OCI-M2 (cell line): ENCODE data around the gene TRDMT1.

Experiments used
- DNase-seq: peaks from one replicate; lab custom pipeline; 2025; ENCODE audit not compliant: unreplicated experiment; lab: John Stamatoyannopoulos, UW

TRDMT1 gene

GRCh38 chr10:17179002-17179401 lies 22.5 kb downstream of the TRDMT1 start:
- DNase-seq = no peak

- DNase-seq = no peak
These were observed 23.5 kb downstream of the TRDMT1 start for GRCh38 chr10:17178006-17178405.

GRCh38 chr10:17177014-17177413 lies 24.5 kb downstream of the TRDMT1 start:
- no peak for DNase-seq

- no peak for DNase-seq
These were observed 25.4 kb downstream of the TRDMT1 start for GRCh38 chr10:17176091-17176490.

DNA sequence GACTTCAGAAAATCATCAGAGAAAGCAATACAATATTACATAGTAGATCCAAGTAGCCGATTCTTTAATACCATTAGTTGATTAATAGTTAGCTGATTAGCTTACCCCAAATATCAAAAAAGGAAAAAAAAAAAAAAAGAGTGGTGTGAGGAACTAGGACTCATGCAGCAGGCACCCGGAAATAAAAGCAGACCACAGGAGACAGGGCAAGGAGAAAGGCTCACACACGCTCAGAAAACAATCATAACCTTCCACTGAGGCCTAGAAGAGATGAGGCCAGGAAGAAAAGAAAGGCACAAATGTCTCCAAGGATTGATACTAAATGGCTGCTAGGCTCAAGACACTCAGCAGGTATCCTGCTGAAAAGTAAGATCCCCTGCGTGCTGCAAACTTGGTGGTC lies 25.9 kb downstream of the TRDMT1 start:
- DNase-seq = no peak

DNA sequence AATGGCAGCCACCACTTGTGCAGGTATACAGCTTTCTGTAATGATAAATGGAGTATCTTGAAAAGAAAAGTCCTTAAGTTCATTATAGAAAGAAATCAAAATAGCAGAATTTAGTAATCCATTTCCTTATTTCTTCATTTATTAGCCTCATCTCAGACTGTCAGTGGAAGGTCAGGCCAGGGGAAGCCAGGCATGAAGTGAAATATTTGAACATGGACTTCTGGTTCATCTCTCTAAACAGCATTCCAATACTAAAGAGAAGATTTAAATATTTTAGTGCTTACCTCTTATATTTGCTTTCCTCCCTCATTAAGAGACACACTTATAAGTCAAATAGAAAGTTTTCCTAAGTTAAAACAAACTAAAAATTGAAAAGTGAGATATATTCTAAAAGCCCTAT lies 26.8 kb downstream of the TRDMT1 start:
- DNase-seq = no peak

- DNase-seq = no peak
These were observed 30.3 kb downstream of the TRDMT1 start for GRCh38 chr10:17171141-17171641.

GRCh38 chr10:17169803-17170202 lies 31.7 kb downstream of the TRDMT1 start:
- DNase-seq = no peak

GRCh38 chr10:17166699-17167098 lies 34.8 kb downstream of the TRDMT1 start:
- DNase-seq = no peak

GRCh38 chr10:17162828-17163227 lies 38.6 kb downstream of the TRDMT1 start:
- DNase-seq = no peak

GRCh38 chr10:17161775-17162174 lies 39.7 kb downstream of the TRDMT1 start:
- DNase-seq = no peak

DNA sequence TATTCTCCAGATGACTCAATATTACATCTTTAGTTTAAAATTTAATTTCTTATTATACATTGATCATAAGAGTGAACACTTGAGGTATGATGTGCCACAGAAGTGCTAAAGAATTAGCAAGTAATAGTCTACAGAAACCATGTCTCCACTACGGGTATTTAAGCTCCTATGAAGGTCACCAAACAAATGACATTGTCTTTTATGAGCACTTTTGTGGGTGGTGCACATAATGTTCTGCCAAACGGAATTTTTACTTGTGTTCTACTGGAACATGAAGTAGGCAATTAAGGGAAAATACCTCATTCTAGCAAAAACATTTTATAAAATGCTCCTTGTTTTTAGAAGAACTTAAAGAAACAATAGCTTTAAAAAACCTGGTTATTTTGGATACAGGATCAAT lies 44.4 kb downstream of the TRDMT1 start:
- DNase-seq = no peak

- DNase-seq = no peak
These were observed 45.6 kb downstream of the TRDMT1 start for GRCh38 chr10:17155826-17156225.

- DNase-seq = no peak
These were observed 47.4 kb downstream of the TRDMT1 start for GRCh38 chr10:17154116-17154515.

DNA sequence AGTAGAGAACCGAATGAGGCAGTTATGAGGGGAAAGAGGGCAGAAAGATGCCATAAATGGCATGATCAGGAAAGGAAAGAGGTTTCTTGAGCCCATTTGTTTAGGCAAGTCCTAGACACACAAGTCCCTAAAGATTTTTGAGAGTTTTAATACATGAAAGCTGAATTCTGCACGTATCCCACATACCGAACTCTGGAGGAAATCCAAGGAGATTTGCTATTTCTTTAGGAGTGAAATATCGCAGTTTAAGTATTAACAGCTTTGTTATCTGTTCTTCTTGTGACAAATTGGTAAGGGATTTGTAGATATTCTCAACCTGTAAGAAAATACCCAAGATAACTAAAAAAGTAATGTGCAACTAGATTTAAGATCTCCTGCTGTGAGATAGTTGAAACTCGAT lies 48.2 kb downstream of the TRDMT1 start:
- DNase-seq = no peak

DNA sequence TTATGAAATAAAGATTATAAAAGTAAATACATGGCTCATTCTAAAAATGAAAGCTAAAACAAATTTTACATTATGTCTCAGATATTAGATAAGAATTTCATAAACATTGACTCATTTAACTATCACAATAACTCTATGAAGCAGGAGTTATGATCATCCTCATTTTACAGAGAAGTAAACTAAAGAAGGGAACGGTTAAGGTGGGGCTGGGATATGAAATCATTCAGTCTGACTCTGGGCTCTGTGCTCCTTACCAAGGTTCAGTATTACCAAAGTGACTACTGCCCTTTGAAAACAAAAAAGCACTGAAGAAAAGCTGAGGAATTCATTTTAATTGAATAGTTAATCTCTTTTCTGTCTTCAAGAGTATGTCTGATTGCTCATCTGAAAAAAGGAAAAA lies 49.8 kb downstream of the TRDMT1 start:
- no peak for DNase-seq

GRCh38 chr10:17147884-17148489 lies 53.5 kb downstream of the TRDMT1 start:
- no peak for DNase-seq

GRCh38 chr10:17146892-17147291 lies 54.6 kb downstream of the TRDMT1 start:
- no peak for DNase-seq

DNA sequence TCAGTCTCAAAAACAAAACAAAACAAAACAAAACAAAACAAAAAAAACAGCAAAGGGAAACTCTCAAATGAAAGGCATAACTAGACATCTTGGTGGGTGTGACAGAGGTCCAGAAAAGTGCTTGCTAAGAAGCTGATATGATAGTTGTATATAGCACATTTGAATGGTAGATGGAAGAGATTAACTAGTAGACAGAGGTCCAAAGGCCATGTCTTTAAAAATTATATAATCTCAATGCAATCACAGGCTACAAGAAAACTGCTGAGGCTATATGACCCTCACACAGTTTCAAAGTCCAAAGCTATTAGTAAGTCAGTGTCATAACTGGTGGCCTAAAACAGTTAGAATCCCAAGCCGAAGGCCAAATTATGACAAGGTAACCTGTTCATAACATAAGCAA lies 56.2 kb downstream of the TRDMT1 start:
- DNase-seq = no peak

GRCh38 chr10:17144757-17145156 lies 56.7 kb downstream of the TRDMT1 start:
- DNase-seq = no peak

DNA sequence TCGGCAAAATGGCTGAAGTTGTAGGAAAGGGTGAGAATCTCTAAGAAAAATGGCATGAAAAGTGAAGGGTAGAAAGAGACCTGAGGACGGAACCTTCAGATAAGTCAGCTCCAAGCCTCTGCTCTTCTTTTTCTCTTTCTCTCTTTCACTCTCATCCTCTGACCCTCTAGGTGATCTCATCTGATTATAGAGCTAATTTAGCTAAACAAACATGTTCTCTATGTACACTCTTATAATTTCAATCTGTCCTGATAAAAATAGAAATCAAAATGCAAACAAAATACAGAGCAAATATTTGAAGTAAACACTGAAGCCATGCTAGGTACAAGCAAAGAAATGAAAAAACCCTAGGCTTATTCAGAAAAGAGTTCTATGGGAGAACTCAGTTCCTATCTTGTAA lies 57.4 kb downstream of the TRDMT1 start:
- DNase-seq = no peak

DNA sequence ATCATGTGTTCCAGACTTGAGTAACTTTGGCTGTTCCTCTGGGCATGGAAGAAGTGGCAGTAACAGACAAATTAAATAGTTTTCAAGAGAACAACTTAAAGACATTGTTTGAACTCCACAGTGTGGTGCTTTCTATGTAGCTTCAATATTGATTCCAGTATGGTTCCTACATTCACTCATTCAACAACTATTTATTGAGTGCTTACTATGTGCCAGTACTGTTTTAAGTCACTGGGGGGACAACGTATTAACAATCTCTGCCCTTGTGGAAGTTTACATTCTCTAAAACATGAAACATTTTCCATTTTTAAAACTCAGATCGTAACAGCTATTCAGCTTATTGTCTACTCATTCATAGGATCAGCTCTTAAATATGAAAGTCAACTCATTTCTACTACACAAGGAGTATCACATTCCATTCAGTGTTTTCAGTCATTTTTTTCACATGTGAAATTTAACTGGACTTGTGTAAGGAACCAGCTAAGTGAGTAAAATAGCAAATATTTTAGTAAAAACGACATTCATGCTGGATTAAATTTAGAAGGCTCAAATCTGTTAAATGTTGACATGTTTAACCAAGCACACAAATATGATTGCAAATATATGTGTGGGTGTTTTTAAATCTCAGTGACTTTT lies 58.3 kb downstream of the TRDMT1 start:
- no peak for DNase-seq
